Measurements from ENCODE around the gene SIDT2. TPM values are rescaled to one million over a fixed set of nuclear protein-coding genes. Genes with fewer than 3 reads are reported as not detected.

SIDT2 gene
- total and polyA plus RNA-seq, 2 experiments from 2014 or later = 16.1 to 32.9 TPM

- H3K27ac ChIP-seq = no peak overlapping the region
- no peaks in the 10 kb centered on the region for H3K27me3 ChIP-seq
- no peaks in the 10 kb centered on the region for H3K4me1 ChIP-seq (ENCODE audit: low read depth)
- TF ChIP-seq, protein P1, sequence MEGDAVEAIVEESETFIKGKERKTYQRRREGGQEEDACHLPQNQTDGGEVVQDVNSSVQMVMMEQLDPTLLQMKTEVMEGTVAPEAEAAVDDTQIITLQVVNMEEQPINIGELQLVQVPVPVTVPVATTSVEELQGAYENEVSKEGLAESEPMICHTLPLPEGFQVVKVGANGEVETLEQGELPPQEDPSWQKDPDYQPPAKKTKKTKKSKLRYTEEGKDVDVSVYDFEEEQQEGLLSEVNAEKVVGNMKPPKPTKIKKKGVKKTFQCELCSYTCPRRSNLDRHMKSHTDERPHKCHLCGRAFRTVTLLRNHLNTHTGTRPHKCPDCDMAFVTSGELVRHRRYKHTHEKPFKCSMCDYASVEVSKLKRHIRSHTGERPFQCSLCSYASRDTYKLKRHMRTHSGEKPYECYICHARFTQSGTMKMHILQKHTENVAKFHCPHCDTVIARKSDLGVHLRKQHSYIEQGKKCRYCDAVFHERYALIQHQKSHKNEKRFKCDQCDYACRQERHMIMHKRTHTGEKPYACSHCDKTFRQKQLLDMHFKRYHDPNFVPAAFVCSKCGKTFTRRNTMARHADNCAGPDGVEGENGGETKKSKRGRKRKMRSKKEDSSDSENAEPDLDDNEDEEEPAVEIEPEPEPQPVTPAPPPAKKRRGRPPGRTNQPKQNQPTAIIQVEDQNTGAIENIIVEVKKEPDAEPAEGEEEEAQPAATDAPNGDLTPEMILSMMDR (IDR thresholded peaks at IDR 0.05; ENCODE audit: low read depth, low read length) = peak; percentile 74
- peaks cover 21% of the 10 kb centered on the region for H3K36me3 ChIP-seq
- H3K4me3 ChIP-seq = no peak overlapping the region
- no peaks in the 10 kb centered on the region for H3K9me3 ChIP-seq (ENCODE audit: low read depth)
- peak in 1 of 2 donors; percentile 91 for DNase-seq (ENCODE audit: low read depth in 1 of 2, low spot score in 1 of 2)
These were observed 60.8 kb downstream of the SIDT2 start for GRCh38 chr11:117239295-117239694.

Other genes with a start within 250 kb of the SIDT2 start
- gene SIK3, start 80.3 kb upstream of the SIDT2 start, total RNA-seq = 27.4 and 58.5 TPM in 2 replicates
- gene SIK3, start 80.3 kb upstream of the SIDT2 start, polyA plus RNA-seq = 29.1 and 39.7 TPM in 2 replicates
- 58.7 and 71.8 TPM in 2 replicates for gene PAFAH1B2, start 34.5 kb upstream of the SIDT2 start, total RNA-seq
- 25.6 and 25.8 TPM in 2 replicates for gene PAFAH1B2, start 34.5 kb upstream of the SIDT2 start, polyA plus RNA-seq
- 82.5 and 1,828 TPM in 2 replicates for gene TAGLN, start 20.6 kb downstream of the SIDT2 start, total RNA-seq
- 65.2 and 1,052 TPM in 2 replicates for gene TAGLN, start 20.6 kb downstream of the SIDT2 start, polyA plus RNA-seq
- 43.6 and 46.6 TPM in 2 replicates for gene PCSK7, start 53.3 kb downstream of the SIDT2 start, total RNA-seq
- gene PCSK7, start 53.3 kb downstream of the SIDT2 start, polyA plus RNA-seq = 31.6 and 31.7 TPM in 2 replicates
- gene RNF214, start 53.9 kb downstream of the SIDT2 start, total RNA-seq = 14.1 and 20.0 TPM in 2 replicates
- 13.8 and 24.6 TPM in 2 replicates for gene RNF214, start 53.9 kb downstream of the SIDT2 start, polyA plus RNA-seq
- 7.7 and 12.9 TPM in 2 replicates for gene BACE1-AS, start 112.6 kb downstream of the SIDT2 start, total RNA-seq
- gene BACE1-AS, start 112.6 kb downstream of the SIDT2 start, polyA plus RNA-seq = 6.4 and 10.4 TPM in 2 replicates
- gene BACE1, start 137.5 kb downstream of the SIDT2 start, total RNA-seq = 25.3 and 25.9 TPM in 2 replicates
- 9.8 and 13.4 TPM in 2 replicates for gene BACE1, start 137.5 kb downstream of the SIDT2 start, polyA plus RNA-seq
- 16.8 and 31.8 TPM in 2 replicates for gene CEP164, start 149.1 kb downstream of the SIDT2 start, total RNA-seq
- gene CEP164, start 149.1 kb downstream of the SIDT2 start, polyA plus RNA-seq = 22.6 and 28.0 TPM in 2 replicates